Osteocyte (in vitro differentiated cells): ENCODE measurements around the gene VRK3. TPM values are rescaled to one million over a fixed set of nuclear protein-coding genes. Genes with fewer than 3 reads are reported as not detected.

Experiments
- DNase-seq: peaks from one replicate; pipeline ENCODE4 v3.0.0; 2021; ENCODE audit warnings: mixed read lengths; ENCODE audit not compliant: unreplicated experiment; ENCODE audit errors: extremely low spot score
- H3K27ac Mint-ChIP-seq: one replicate; pipeline ENCODE4 v1.8.0; 2021; ENCODE audit warnings: mild to moderate bottlenecking, mixed read lengths; ENCODE audit not compliant: unreplicated experiment
- H3K27me3 Mint-ChIP-seq: one replicate; pipeline ENCODE4 v1.8.0; 2021; ENCODE audit warnings: mixed read lengths; ENCODE audit not compliant: unreplicated experiment
- H3K36me3 Mint-ChIP-seq: one replicate; pipeline ENCODE4 v1.8.0; 2021; ENCODE audit warnings: mixed read lengths; ENCODE audit not compliant: unreplicated experiment
- H3K4me1 Mint-ChIP-seq: one replicate; pipeline ENCODE4 v1.8.0; 2021; ENCODE audit warnings: mixed read lengths; ENCODE audit not compliant: unreplicated experiment
- H3K4me3 Mint-ChIP-seq: one replicate; pipeline ENCODE4 v1.8.0; 2021; ENCODE audit warnings: mild to moderate bottlenecking, moderate library complexity, mixed read lengths; ENCODE audit not compliant: unreplicated experiment
- H3K9me3 Mint-ChIP-seq: one replicate; pipeline ENCODE4 v1.8.0; 2021; ENCODE audit warnings: mixed read lengths; ENCODE audit not compliant: unreplicated experiment
- total RNA-seq: library from RNA; stranded (reverse); gene quantifications from 2 replicates; pipeline ENCODE4 v1.2.1, GENCODE V29; 2021
- TF ChIP-seq, protein P1 (sequence below): fragments of 200-600 bp; sonication (generic); IDR thresholded peaks from 2 replicates; pipeline ENCODE4 v1.5.0; 2021; ENCODE audit warnings: antibody characterized with exemption, mild to moderate bottlenecking, moderate library complexity

Gene VRK3
- total RNA-seq, 1 donor from 2014 or later: 31.5 TPM

GRCh38 chr19:50000841-50001557 is 24.2 kb downstream of the VRK3 start:
- Mint-ChIP-seq H3K9me3 (no peaks in the 10 kb centered on the region), H3K4me3 (no peak overlapping the region), H3K4me1 (peaks cover 16% of the 10 kb centered on the region), H3K36me3 (peaks cover 31% of the 10 kb centered on the region), H3K27me3 (no peaks in the 10 kb centered on the region), H3K27ac (no peak overlapping the region)
- no peak for DNase-seq
- TF ChIP-seq, protein P1, sequence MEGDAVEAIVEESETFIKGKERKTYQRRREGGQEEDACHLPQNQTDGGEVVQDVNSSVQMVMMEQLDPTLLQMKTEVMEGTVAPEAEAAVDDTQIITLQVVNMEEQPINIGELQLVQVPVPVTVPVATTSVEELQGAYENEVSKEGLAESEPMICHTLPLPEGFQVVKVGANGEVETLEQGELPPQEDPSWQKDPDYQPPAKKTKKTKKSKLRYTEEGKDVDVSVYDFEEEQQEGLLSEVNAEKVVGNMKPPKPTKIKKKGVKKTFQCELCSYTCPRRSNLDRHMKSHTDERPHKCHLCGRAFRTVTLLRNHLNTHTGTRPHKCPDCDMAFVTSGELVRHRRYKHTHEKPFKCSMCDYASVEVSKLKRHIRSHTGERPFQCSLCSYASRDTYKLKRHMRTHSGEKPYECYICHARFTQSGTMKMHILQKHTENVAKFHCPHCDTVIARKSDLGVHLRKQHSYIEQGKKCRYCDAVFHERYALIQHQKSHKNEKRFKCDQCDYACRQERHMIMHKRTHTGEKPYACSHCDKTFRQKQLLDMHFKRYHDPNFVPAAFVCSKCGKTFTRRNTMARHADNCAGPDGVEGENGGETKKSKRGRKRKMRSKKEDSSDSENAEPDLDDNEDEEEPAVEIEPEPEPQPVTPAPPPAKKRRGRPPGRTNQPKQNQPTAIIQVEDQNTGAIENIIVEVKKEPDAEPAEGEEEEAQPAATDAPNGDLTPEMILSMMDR: no peak

- no peak for DNase-seq
- Mint-ChIP-seq H3K9me3 (no peaks in the 10 kb centered on the region), H3K27ac (no peak overlapping the region), H3K27me3 (no peaks in the 10 kb centered on the region), H3K4me1 (peaks cover 15% of the 10 kb centered on the region), H3K4me3 (no peak overlapping the region), H3K36me3 (peaks cover 33% of the 10 kb centered on the region)
- TF ChIP-seq, protein P1: no peak
Observed at GRCh38 chr19:50000038-50000840, 24.9 kb downstream of the VRK3 start.

GRCh38 chr19:49999371-50000010 is 25.7 kb downstream of the VRK3 start:
- Mint-ChIP-seq H3K4me1 (peaks cover 8% of the 10 kb centered on the region), H3K4me3 (no peak overlapping the region), H3K9me3 (no peaks in the 10 kb centered on the region), H3K27ac (no peak overlapping the region), H3K36me3 (peaks cover 33% of the 10 kb centered on the region), H3K27me3 (no peaks in the 10 kb centered on the region)
- TF ChIP-seq, protein P1: no peak
- no peak for DNase-seq

DNA sequence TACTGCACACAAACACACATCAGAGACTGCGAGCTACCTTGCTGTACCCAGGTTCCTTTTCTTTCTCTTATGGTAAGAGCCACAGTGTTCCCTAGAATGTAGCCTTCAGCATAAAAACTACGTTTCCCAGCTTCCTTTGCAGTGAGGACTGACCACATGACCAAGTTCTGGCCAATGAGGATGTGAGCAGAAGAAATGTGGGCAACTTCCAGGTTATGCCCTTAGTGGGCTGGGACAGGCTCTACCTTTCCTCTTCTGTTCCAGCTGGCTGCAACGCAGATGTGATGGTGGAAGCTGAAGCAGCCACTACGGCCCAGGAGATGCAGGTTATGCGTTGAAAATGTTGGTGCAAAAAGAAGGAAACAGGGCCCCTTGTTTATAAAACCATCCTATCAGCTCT is 27.5 kb downstream of the VRK3 start:
- H3K27ac Mint-ChIP-seq: no peak overlapping the region
- H3K36me3 Mint-ChIP-seq: peaks cover 41% of the 10 kb centered on the region
- DNase-seq: no peak
- no peaks in the 10 kb centered on the region for H3K4me1 Mint-ChIP-seq
- H3K9me3 Mint-ChIP-seq: no peaks in the 10 kb centered on the region
- no peaks in the 10 kb centered on the region for H3K27me3 Mint-ChIP-seq
- no peak overlapping the region for H3K4me3 Mint-ChIP-seq
- TF ChIP-seq, protein P1: no peak

GRCh38 chr19:49988433-49988832 is 36.7 kb downstream of the VRK3 start:
- TF ChIP-seq, protein P1: no peak
- H3K9me3 Mint-ChIP-seq: no peaks in the 10 kb centered on the region
- H3K27me3 Mint-ChIP-seq: no peaks in the 10 kb centered on the region
- DNase-seq: no peak
- no peak overlapping the region for H3K27ac Mint-ChIP-seq
- no peaks in the 10 kb centered on the region for H3K4me1 Mint-ChIP-seq
- H3K36me3 Mint-ChIP-seq: peaks cover 38% of the 10 kb centered on the region
- no peak overlapping the region for H3K4me3 Mint-ChIP-seq
